ENCODE measurements around the gene RPUSD1.

GRCh38 chr16:796296-797119, 8.3 kb upstream of the RPUSD1 start:
- TF ChIP-seq CTCF (IDR thresholded peaks at IDR 0.05) = no peak
- no peak for TF ChIP-seq POLR2A (IDR thresholded peaks at IDR 0.05)

All from Peyer's patch (tissue), 4 donors.